Mesenchymal stem cell (in vitro differentiated cells and primary cell): ENCODE data around the gene HLCS.
A peak's percentile ranks its signal among the peaks of the same experiment; 100 is the strongest.

Source experiments
- DNase-seq: peaks from one replicate; pipeline ENCODE4 v3.0.0-alpha.2; 2013
- H2AFZ ChIP-seq: one replicate; pipeline ENCODE4 v1.6.1; 2013; ENCODE audit warnings: low read depth, mild to moderate bottlenecking, control low read depth, inconsistent platforms, low read length, moderate library complexity
- H2AK5ac ChIP-seq: 2 replicates; pipeline ENCODE4 v1.6.1; 2013; ENCODE audit warnings: low read length, moderate library complexity, mild to moderate bottlenecking, inconsistent platforms; ENCODE audit not compliant: severe bottlenecking
- H2BK120ac ChIP-seq: one replicate; pipeline ENCODE4 v1.6.1; 2013; ENCODE audit warnings: low read depth, mild to moderate bottlenecking, inconsistent platforms, low read length, moderate library complexity
- H2BK12ac ChIP-seq, 2 experiments: one replicate each; pipeline ENCODE4 v1.6.1; 2013; ENCODE audit warnings: inconsistent platforms in 2 of 2, low read length in 2 of 2, mild to moderate bottlenecking in 2 of 2, moderate library complexity in 2 of 2, control low read depth in 1 of 2
- H2BK15ac ChIP-seq: one replicate; pipeline ENCODE4 v1.6.1; 2013; ENCODE audit warnings: mild to moderate bottlenecking, low read depth, inconsistent platforms; ENCODE audit not compliant: poor library complexity, severe bottlenecking
- H2BK5ac ChIP-seq: 2 replicates; pipeline ENCODE4 v1.6.1; 2013; ENCODE audit warnings: low read depth, mild to moderate bottlenecking, low read length, control low read depth, inconsistent platforms; ENCODE audit not compliant: poor library complexity, severe bottlenecking
- H3K14ac ChIP-seq, 2 experiments: one replicate each; pipeline ENCODE4 v1.6.1; 2013; ENCODE audit warnings: inconsistent platforms in 2 of 2, low read length in 2 of 2, control low read depth in 1 of 2, mild to moderate bottlenecking in 1 of 2, moderate library complexity in 1 of 2
- H3K18ac ChIP-seq, 2 experiments: one replicate each; pipeline ENCODE4 v1.6.1; 2013; ENCODE audit warnings: inconsistent platforms in 2 of 2, low read length in 2 of 2, control low read depth in 1 of 2, low read depth in 1 of 2, mild to moderate bottlenecking in 1 of 2
- H3K23ac ChIP-seq, 2 experiments: one replicate each; pipeline ENCODE4 v1.6.1; 2013; ENCODE audit warnings: inconsistent platforms in 2 of 2, low read length in 2 of 2, mild to moderate bottlenecking in 2 of 2, moderate library complexity in 2 of 2, control low read depth in 1 of 2
- H3K27ac ChIP-seq: 2 replicates; pipeline ENCODE4 v1.5.1; 2013; ENCODE audit warnings: mild to moderate bottlenecking, moderate library complexity, low read length, control low read depth, inconsistent platforms; ENCODE audit not compliant: poor library complexity, severe bottlenecking
- H3K27me3 ChIP-seq, 2 experiments: 2 replicates each; pipeline versions ENCODE4 v1.6.1 to v1.7.0; 2013; ENCODE audit warnings: low read length in 2 of 2, mild to moderate bottlenecking in 2 of 2, moderate library complexity in 2 of 2, control low read depth in 1 of 2, inconsistent platforms in 1 of 2; ENCODE audit not compliant: control insufficient read depth in 1 of 2, insufficient read depth in 1 of 2
- H3K36me3 ChIP-seq, 2 experiments: 2 replicates each; pipeline versions ENCODE4 v1.6.1 to v1.7.0; 2013; ENCODE audit warnings: low read length in 2 of 2, control low read depth in 1 of 2, inconsistent platforms in 1 of 2, low read depth in 1 of 2, mild to moderate bottlenecking in 1 of 2; ENCODE audit not compliant: insufficient read depth in 2 of 2, control insufficient read depth in 1 of 2
- H3K4ac ChIP-seq, 2 experiments: one replicate each; pipeline ENCODE4 v1.6.1; 2013; ENCODE audit warnings: inconsistent platforms in 2 of 2, low read length in 2 of 2, mild to moderate bottlenecking in 2 of 2, moderate library complexity in 2 of 2, control low read depth in 1 of 2, low read depth in 1 of 2
- H3K4me1 ChIP-seq: 2 replicates; pipeline ENCODE4 v1.6.1; 2013; ENCODE audit warnings: low read depth, low read length, control low read depth; ENCODE audit not compliant: control insufficient read depth, insufficient read depth
- H3K4me2 ChIP-seq: 2 replicates; pipeline ENCODE4 v1.6.1; 2013; ENCODE audit warnings: low read length, mild to moderate bottlenecking, inconsistent platforms; ENCODE audit not compliant: poor library complexity, severe bottlenecking
- H3K4me3 ChIP-seq, 2 experiments: 2 replicates each; pipeline versions ENCODE4 v1.5.1 to v1.7.0; 2013; ENCODE audit warnings: low read length in 2 of 2, mild to moderate bottlenecking in 2 of 2, control low read depth in 1 of 2, low read depth in 1 of 2; ENCODE audit not compliant: insufficient read depth in 1 of 2
- H3K79me1 ChIP-seq: replicated peaks from 2 replicates; pipeline ENCODE4 v1.6.1; 2013; ENCODE audit warnings: mild to moderate bottlenecking, control low read depth, low read length, inconsistent platforms; ENCODE audit not compliant: poor library complexity, severe bottlenecking
- H3K9ac ChIP-seq: 2 replicates; pipeline ENCODE4 v1.7.0; 2013; ENCODE audit warnings: mild to moderate bottlenecking, low read length, moderate library complexity
- H3K9me3 ChIP-seq: 2 replicates; pipeline ENCODE4 v1.7.0; 2013; ENCODE audit warnings: mild to moderate bottlenecking, low read length; ENCODE audit not compliant: control insufficient read depth
- H4K8ac ChIP-seq: one replicate; pipeline ENCODE4 v1.6.1; 2013; ENCODE audit warnings: inconsistent platforms, mild to moderate bottlenecking, low read length, moderate library complexity
- H4K91ac ChIP-seq: one replicate; pipeline ENCODE4 v1.6.1; 2013; ENCODE audit warnings: mild to moderate bottlenecking, low read length, inconsistent platforms
- WGBS: methylation state at CpG from one replicate; pipeline ENCODE4 v1.1.7; 2013; ENCODE audit warnings: mixed read lengths; 5-methylcytosine and 5-hydroxymethylcytosine counted together

Gene HLCS

GRCh38 chr21:36750576-36750959 is 215.9 kb downstream of the HLCS start:
- no peak overlapping the region for H3K27ac ChIP-seq
- peaks cover 24% of the 10 kb centered on the region for H3K4me1 ChIP-seq
- H3K14ac ChIP-seq = no peak overlapping the region
- H3K4me3 ChIP-seq = no peak overlapping the region
- no peak overlapping the region for H2BK15ac ChIP-seq
- no peak overlapping the region for H4K91ac ChIP-seq
- no peak overlapping the region for H2AK5ac ChIP-seq
- H2BK120ac ChIP-seq = no peak overlapping the region
- H3K9ac ChIP-seq = no peak overlapping the region
- H3K4ac ChIP-seq = no peak overlapping the region
- peaks cover 0 to 3% of the 10 kb centered on the region in 2 experiments for H3K36me3 ChIP-seq
- H2BK12ac ChIP-seq = no peak overlapping the region
- H2AFZ ChIP-seq = no peak overlapping the region
- no CpG with 5 or more reads among the region's 2 CpGs for WGBS
- H3K27me3 ChIP-seq = peaks cover 0 to 19% of the 10 kb centered on the region in 2 experiments
- H2BK5ac ChIP-seq = no peak overlapping the region
- H3K9me3 ChIP-seq = no peaks in the 10 kb centered on the region
- no peak for DNase-seq
- H3K79me1 ChIP-seq = no peaks in the 10 kb centered on the region
- H4K8ac ChIP-seq = no peak overlapping the region
- no peak overlapping the region for H3K4me2 ChIP-seq
- H3K23ac ChIP-seq = no peak overlapping the region
- H3K18ac ChIP-seq = peak overlapping the region in 1 of 2 experiments; percentile 2

GRCh38 chr21:36749935-36750575 is 216.4 kb downstream of the HLCS start:
- Histone ChIP-seq H3K23ac (no peak overlapping the region), H2BK120ac (no peak overlapping the region)

GRCh38 chr21:36747815-36748383 is 218.6 kb downstream of the HLCS start:
- Histone ChIP-seq H3K36me3 (peaks cover 0 to 8% of the 10 kb centered on the region in 2 experiments), H3K4me1 (peaks cover 17% of the 10 kb centered on the region), H3K23ac (peak overlapping the region in 1 of 2 experiments; percentile 2), H3K79me1 (no peaks in the 10 kb centered on the region), H3K9me3 (no peaks in the 10 kb centered on the region), H3K18ac (no peak overlapping the region), H2BK12ac (no peak overlapping the region), H4K91ac (no peak overlapping the region), H3K4me3 (peak overlapping the region in 1 of 2 experiments; percentile 69), H2BK15ac (no peak overlapping the region), H3K14ac (no peak overlapping the region), H2BK5ac (no peak overlapping the region), H2AFZ (peak overlapping the region; percentile 18), H3K9ac (no peak overlapping the region), H2BK120ac (no peak overlapping the region), H3K27me3 (peaks cover 0 to 24% of the 10 kb centered on the region in 2 experiments), H4K8ac (peak overlapping the region; percentile 24), H3K4ac (no peak overlapping the region), H2AK5ac (no peak overlapping the region), H3K27ac (no peak overlapping the region), H3K4me2 (peak overlapping the region; percentile 69)
- 1% methylated on average over 66 of the region's 80 CpGs for WGBS
- peak; percentile 48 for DNase-seq

More at GRCh38 chr21:36749935-36750575, 216.4 kb downstream of the HLCS start:
- Histone ChIP-seq H2BK12ac (no peak overlapping the region), H3K79me1 (no peaks in the 10 kb centered on the region), H3K4me1 (peaks cover 24% of the 10 kb centered on the region), H3K9me3 (no peaks in the 10 kb centered on the region), H3K18ac (peak overlapping the region in 1 of 2 experiments; percentile 2), H3K27me3 (peaks cover 0 to 24% of the 10 kb centered on the region in 2 experiments), H3K4ac (no peak overlapping the region), H4K91ac (peak overlapping the region; percentile 18), H4K8ac (no peak overlapping the region), H3K4me3 (no peak overlapping the region), H3K9ac (no peak overlapping the region), H3K36me3 (peaks cover 0 to under 1% of the 10 kb centered on the region in 2 experiments), H3K14ac (no peak overlapping the region), H2BK5ac (no peak overlapping the region), H2AK5ac (no peak overlapping the region), H3K4me2 (no peak overlapping the region), H2BK15ac (no peak overlapping the region), H3K27ac (peak overlapping the region; percentile 10), H2AFZ (no peak overlapping the region)
- DNase-seq = peak; percentile 96
- 32% methylated on average over 7 of the region's 14 CpGs for WGBS

DNA sequence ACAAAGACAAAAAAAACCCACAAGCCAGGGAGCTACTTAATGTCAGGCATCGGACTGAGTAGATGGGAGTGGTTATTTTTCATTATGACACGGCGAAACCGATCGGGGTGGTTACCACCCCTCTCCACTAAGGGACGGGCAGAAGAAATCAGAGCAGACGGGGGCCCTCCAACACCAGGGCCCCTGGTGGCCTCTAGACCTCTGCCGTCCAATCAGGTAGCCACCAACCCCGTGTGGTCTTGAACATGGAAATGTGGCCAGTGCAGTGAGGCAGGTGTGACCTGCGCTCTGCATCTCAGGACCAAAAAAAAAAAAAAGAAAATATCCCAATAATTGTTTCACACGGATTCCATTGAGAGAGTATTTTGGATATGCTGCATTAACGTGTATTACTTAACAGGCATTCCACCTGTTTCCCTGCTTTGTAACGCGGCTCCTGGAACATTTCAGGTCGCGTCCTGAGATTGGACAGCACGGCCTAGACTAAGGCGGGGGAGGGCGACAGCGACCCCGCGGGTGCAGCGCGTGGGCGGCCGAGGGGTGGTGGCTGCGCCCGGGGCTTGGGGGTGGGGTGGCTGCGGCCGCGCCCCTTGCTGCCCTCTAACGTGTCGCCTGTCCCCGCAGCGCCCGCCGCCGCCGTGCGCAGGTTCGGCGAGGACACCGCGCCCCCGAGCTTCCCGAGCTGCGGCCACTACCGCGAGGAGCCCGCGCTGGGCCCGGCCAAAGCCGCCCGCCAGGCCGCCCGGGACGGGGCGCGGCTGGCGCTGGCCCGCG is 219.2 kb downstream of the HLCS start:
- Histone ChIP-seq H3K4me2 (peak overlapping the region; percentile 69), H3K4me3 (peak overlapping the region in 1 of 2 experiments; percentile 69), H3K79me1 (no peaks in the 10 kb centered on the region), H2BK15ac (no peak overlapping the region), H2BK12ac (no peak overlapping the region), H3K9ac (no peak overlapping the region), H3K9me3 (no peaks in the 10 kb centered on the region), H3K14ac (no peak overlapping the region), H3K4me1 (peaks cover 16% of the 10 kb centered on the region), H3K27me3 (peaks cover 0 to 24% of the 10 kb centered on the region in 2 experiments), H3K27ac (no peak overlapping the region), H2BK5ac (no peak overlapping the region), H3K23ac (peak overlapping the region in 1 of 2 experiments; percentile 61), H2AFZ (no peak overlapping the region), H4K91ac (no peak overlapping the region), H3K4ac (no peak overlapping the region), H2BK120ac (no peak overlapping the region), H3K36me3 (peaks cover 0 to 8% of the 10 kb centered on the region in 2 experiments), H2AK5ac (no peak overlapping the region), H4K8ac (no peak overlapping the region), H3K18ac (no peak overlapping the region)
- WGBS = 47% methylated on average over 13 of the region's 62 CpGs
- DNase-seq = no peak
